ENCODE results near the gene KIAA0319L. TPM values are rescaled to one million over a fixed set of nuclear protein-coding genes. Genes with fewer than 3 reads are reported as not detected.
A peak's percentile ranks its signal among the peaks of the same experiment; 100 is the strongest.

KIAA0319L gene
- total RNA-seq, 1 donor from 2014 or later, result 69.2 TPM

DNA sequence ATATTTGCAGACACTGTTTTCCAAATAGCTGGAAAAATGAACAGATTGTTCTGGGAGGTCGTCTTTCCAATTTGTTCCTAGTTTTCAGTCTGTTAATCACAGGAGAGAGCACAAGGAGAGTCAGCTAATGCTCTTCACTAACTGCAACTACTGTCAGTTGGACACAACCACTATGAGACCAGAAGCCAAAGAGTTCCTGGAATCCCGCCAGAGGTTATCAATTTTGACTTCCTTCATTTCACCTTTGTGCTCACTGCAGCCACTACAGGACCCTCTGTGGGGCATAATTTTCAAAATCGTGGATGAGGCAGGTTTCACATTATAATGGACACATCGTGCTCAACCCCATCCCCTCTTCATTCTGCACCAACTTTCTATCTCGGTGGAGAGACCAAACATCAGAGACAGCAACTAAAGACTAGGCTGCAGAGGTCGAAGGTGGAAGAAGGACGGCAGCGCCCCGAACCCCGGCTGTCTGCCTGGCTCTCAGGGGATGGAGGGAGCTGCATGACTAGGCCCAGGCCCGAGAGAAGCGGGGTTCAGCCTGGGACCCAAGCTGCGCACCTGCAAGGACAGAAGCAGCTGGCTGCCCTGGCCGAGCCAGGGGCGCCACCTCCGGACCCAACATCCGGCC is 602 bp downstream of the KIAA0319L start:
- Mint-ChIP-seq H3K27ac (ENCODE audit: unreplicated experiment) (peak overlapping the region; percentile 48), H3K4me1 (ENCODE audit: unreplicated experiment) (peaks cover 24% of the 10 kb centered on the region), H3K4me3 (ENCODE audit: unreplicated experiment) (peak overlapping the region; percentile 94), H3K9me3 (ENCODE audit: unreplicated experiment) (no peaks in the 10 kb centered on the region), H3K27me3 (ENCODE audit: unreplicated experiment) (peaks cover 11% of the 10 kb centered on the region), H3K36me3 (ENCODE audit: low read depth, unreplicated experiment) (peaks cover 19% of the 10 kb centered on the region)
- DNase-seq (ENCODE audit: low spot score), result no peak
- TF ChIP-seq CTCF (IDR thresholded peaks at IDR 0.05; ENCODE audit: unreplicated experiment), result no peak

DNA sequence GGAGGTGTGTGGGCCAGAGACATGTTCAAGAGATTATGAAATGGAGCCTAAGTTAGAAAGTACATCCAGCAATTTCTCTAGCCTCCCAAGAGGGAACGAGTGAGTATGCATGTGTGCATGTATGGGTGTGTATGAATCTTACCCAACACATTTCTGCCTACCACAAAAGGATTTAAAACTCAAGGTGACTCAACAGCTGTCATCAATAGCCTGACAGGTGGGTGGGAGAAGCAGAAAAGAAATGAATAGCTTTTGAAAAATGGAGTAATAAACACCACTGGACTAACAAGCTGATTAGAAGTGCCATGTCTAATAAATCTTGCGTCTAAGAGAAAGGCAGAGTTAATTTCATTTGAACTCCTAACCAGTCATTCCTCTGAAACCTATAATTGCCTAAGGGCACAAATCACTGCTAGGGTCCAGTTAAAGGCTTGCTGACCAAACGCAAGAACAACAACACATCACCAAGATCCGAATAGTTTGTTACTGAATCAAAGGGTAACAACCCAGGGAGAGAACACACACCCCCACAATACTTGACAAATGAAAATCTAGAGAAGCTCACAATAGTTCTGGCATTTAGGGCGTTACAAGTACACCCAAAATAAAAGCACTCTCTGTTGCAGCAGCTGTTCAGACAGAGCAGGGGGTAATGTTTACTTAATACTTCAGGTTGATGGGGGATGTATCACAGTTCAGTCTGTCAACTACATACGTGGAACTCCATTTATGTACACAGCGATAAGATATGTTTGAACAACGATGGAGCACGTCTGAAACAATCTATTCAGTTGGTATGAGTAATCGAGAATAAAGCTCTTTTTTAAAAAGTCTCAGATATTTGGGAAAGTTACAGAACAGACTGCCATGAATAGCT is 1.4 kb downstream of the KIAA0319L start:
- Mint-ChIP-seq H3K4me1 (ENCODE audit: unreplicated experiment) (peaks cover 24% of the 10 kb centered on the region), H3K4me3 (ENCODE audit: unreplicated experiment) (peak overlapping the region; percentile 94), H3K36me3 (ENCODE audit: low read depth, unreplicated experiment) (peaks cover 13% of the 10 kb centered on the region), H3K27ac (ENCODE audit: unreplicated experiment) (peak overlapping the region; percentile 48), H3K27me3 (ENCODE audit: unreplicated experiment) (peaks cover 11% of the 10 kb centered on the region), H3K9me3 (ENCODE audit: unreplicated experiment) (no peaks in the 10 kb centered on the region)
- no peak for TF ChIP-seq CTCF (IDR thresholded peaks at IDR 0.05; ENCODE audit: unreplicated experiment)
- no peak for DNase-seq (ENCODE audit: low spot score)

- no peak for TF ChIP-seq CTCF (IDR thresholded peaks at IDR 0.05; ENCODE audit: unreplicated experiment)
- no peak for DNase-seq (ENCODE audit: low spot score)
- peaks cover 13% of the 10 kb centered on the region for H3K36me3 Mint-ChIP-seq (ENCODE audit: low read depth, unreplicated experiment)
Observed at GRCh38 chr1:35555212-35555584, 2.0 kb downstream of the KIAA0319L start.

DNA sequence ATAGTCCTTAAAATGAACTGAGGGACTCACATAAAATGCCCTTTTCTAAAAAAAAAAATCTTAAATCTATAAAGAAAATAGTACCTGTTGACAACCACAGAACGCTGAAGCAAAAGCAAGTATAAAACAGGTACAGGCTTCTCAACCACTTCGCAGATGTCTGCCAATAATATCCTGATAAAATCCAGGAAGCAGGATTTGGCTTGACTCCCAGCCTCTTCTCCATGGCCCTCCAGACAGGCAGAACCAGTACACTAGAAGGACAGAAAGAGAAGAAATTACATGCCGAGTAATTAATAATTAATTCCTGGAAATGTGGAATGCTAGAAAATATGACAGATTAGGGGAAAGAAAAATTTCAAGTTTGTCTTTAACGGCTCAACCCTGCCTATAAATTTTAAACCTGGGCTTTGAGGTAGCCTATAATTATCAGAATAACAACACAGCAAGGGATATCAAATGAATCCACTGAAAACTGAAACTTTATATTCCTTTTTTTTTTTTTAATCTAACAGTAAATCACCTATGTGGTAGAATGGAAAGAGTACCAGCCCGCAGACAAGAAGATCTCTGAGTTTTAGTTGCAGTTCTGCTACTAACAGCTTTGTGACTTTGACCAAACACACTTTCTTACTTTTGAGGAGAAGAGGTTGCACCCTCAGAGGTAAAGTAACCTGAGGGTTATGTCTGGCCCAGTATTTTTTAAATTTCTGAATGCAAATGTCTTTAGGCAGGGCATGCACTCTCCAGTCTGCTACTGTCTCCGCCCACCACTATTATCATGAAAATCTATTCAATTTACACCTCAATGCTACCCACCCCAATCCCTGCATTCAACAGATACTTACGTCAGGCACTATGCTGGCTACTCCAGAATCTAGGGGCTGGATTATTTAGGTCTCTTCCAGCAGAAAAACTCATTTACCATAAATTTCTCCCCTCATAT is 2.7 kb downstream of the KIAA0319L start:
- peak overlapping the region; percentile 54 for H3K27ac Mint-ChIP-seq (ENCODE audit: unreplicated experiment)
- TF ChIP-seq CTCF (IDR thresholded peaks at IDR 0.05; ENCODE audit: unreplicated experiment), result no peak
- peaks cover 5% of the 10 kb centered on the region for H3K27me3 Mint-ChIP-seq (ENCODE audit: unreplicated experiment)
- peaks cover 15% of the 10 kb centered on the region for H3K36me3 Mint-ChIP-seq (ENCODE audit: low read depth, unreplicated experiment)
- no peak for DNase-seq (ENCODE audit: low spot score)
- H3K9me3 Mint-ChIP-seq (ENCODE audit: unreplicated experiment), result no peaks in the 10 kb centered on the region
- H3K4me1 Mint-ChIP-seq (ENCODE audit: unreplicated experiment), result peaks cover 24% of the 10 kb centered on the region
- no peak overlapping the region for H3K4me3 Mint-ChIP-seq (ENCODE audit: unreplicated experiment)

More at GRCh38 chr1:35555212-35555584, 2.0 kb downstream of the KIAA0319L start:
- no peaks in the 10 kb centered on the region for H3K9me3 Mint-ChIP-seq (ENCODE audit: unreplicated experiment)
- H3K4me1 Mint-ChIP-seq (ENCODE audit: unreplicated experiment), result peaks cover 24% of the 10 kb centered on the region
- no peak overlapping the region for H3K27ac Mint-ChIP-seq (ENCODE audit: unreplicated experiment)
- H3K27me3 Mint-ChIP-seq (ENCODE audit: unreplicated experiment), result peaks cover 9% of the 10 kb centered on the region
- H3K4me3 Mint-ChIP-seq (ENCODE audit: unreplicated experiment), result peak overlapping the region; percentile 53
